HepG2 (cell line): ENCODE results near the gene ZBTB21. TPM values are rescaled to one million over a fixed set of nuclear protein-coding genes. Genes with fewer than 3 reads are reported as not detected.

Source experiments
- ATF3 ChIP-seq: sonication (generic); formaldehyde crosslinking; IDR thresholded peaks from 2 replicates; pipeline ENCODE4 v1.4.0; 2020; ENCODE audit warnings: missing genetic modification reagents
- GABPA ChIP-seq, 2 experiments: IDR thresholded peaks; 2 replicates each; pipeline ENCODE4 v1.6.1; 2011 to 2016; ENCODE audit warnings: low read depth in 2 of 2, low read length in 1 of 2, missing biosample characterization in 1 of 2, missing genetic modification characterization in 1 of 2
- GABPB1 ChIP-seq: IDR thresholded peaks from 2 replicates; pipeline ENCODE4 v1.6.1; 2016; ENCODE audit warnings: mild to moderate bottlenecking, missing genetic modification reagents, moderate library complexity, missing compliant biosample characterization
- GFI1 ChIP-seq: sonication (generic); formaldehyde crosslinking; IDR thresholded peaks from 2 replicates; pipeline ENCODE4 v1.5.0; 2020; ENCODE audit warnings: missing genetic modification reagents, mild to moderate bottlenecking, borderline replicate concordance
- IKZF5 ChIP-seq: IDR thresholded peaks from 2 replicates; pipeline ENCODE4 v1.6.1; 2018; ENCODE audit warnings: missing genetic modification reagents, mild to moderate bottlenecking, missing compliant biosample characterization
- NCOA2 ChIP-seq: sonication (generic); formaldehyde crosslinking; IDR thresholded peaks from 2 replicates; pipeline ENCODE4 v1.8.0; 2022; ENCODE audit warnings: inconsistent platforms
- NCOA5 ChIP-seq: sonication (generic); formaldehyde crosslinking; IDR thresholded peaks from 2 replicates; pipeline ENCODE4 v1.4.0; 2020; ENCODE audit warnings: missing genetic modification reagents
- POLR2A ChIP-seq, 2 experiments: IDR thresholded peaks; 2 replicates each; pipeline ENCODE4 v1.6.1; 2011; ENCODE audit warnings: low read depth in 2 of 2, low read length in 2 of 2, mild to moderate bottlenecking in 1 of 2, moderate library complexity in 1 of 2; ENCODE audit not compliant: insufficient read depth in 1 of 2
- ZBTB3 ChIP-seq: sonication (generic); formaldehyde crosslinking; IDR thresholded peaks from 2 replicates; pipeline ENCODE4 v1.4.0; 2020; ENCODE audit warnings: low read depth, mild to moderate bottlenecking, moderate library complexity, missing genetic modification reagents, borderline replicate concordance
- ZFP91 ChIP-seq: sonication (generic); formaldehyde crosslinking; IDR thresholded peaks from 2 replicates; pipeline ENCODE4 v1.9.0; 2022; ENCODE audit warnings: missing genetic modification reagents, mild to moderate bottlenecking, borderline replicate concordance
- ZNF18 ChIP-seq: sonication (generic); formaldehyde crosslinking; IDR thresholded peaks from 2 replicates; pipeline ENCODE4 v1.8.0; 2022; ENCODE audit warnings: mild to moderate bottlenecking, missing genetic modification reagents; ENCODE audit not compliant: insufficient replicate concordance
- ZNF234 ChIP-seq: sonication (generic); formaldehyde crosslinking; conservative IDR thresholded peaks from 2 replicates; pipeline ENCODE4 v1.5.1; 2020; ENCODE audit warnings: mild to moderate bottlenecking, missing genetic modification reagents
- ZNF280B ChIP-seq: sonication (generic); formaldehyde crosslinking; IDR thresholded peaks from 2 replicates; pipeline ENCODE4 v1.5.0; 2020; ENCODE audit warnings: missing genetic modification reagents, mild to moderate bottlenecking, borderline replicate concordance
- ZNF30 ChIP-seq: sonication (generic); formaldehyde crosslinking; IDR thresholded peaks from 2 replicates; pipeline ENCODE4 v1.5.0; 2020; ENCODE audit warnings: mild to moderate bottlenecking, missing genetic modification reagents
- ZNF563 ChIP-seq: sonication (generic); formaldehyde crosslinking; IDR thresholded peaks from 2 replicates; pipeline ENCODE4 v1.8.0; 2022; ENCODE audit warnings: mild to moderate bottlenecking, moderate library complexity, missing genetic modification reagents
- ZNF597 ChIP-seq: sonication (generic); formaldehyde crosslinking; IDR thresholded peaks from 2 replicates; pipeline ENCODE4 v1.5.0; 2020; ENCODE audit warnings: missing genetic modification reagents
- ZNF713 ChIP-seq: sonication (generic); formaldehyde crosslinking; IDR thresholded peaks from 2 replicates; pipeline ENCODE4 v1.4.0; 2020; ENCODE audit warnings: mild to moderate bottlenecking, missing genetic modification reagents
- ZNF749 ChIP-seq: sonication (generic); formaldehyde crosslinking; IDR thresholded peaks from 2 replicates; pipeline ENCODE4 v1.8.0; 2022; ENCODE audit warnings: mild to moderate bottlenecking, missing genetic modification reagents, moderate library complexity, borderline replicate concordance
- polyA plus RNA-seq, 8 experiments: library from polyadenylated mRNA; depleted of rRNA in 3 of 8; stranded (reverse) in 7 of 8; unstranded in 1 of 8; fragments of >200 nt; fragmentation: Illumina TruSeq in 4 of 8; extraction: Trizol in 4 of 8; gene quantifications; 2 replicates each; pipeline versions ENCODE4 v1.2.1 to v1.2.3, GENCODE V29; 2011 to 2016; ENCODE audit warnings: low read depth in 4 of 8, missing spikeins in 1 of 8, mixed read lengths in 1 of 8; ENCODE audit not compliant: insufficient read depth in 1 of 8
- total RNA-seq, 5 experiments: library from RNA; depleted of rRNA; stranded (reverse); fragments of >200 nt; fragmentation: Illumina TruSeq; extraction: Trizol; gene quantifications; 2 replicates each; pipeline ENCODE4 v1.2.3, GENCODE V29; 2016; ENCODE audit warnings: low read depth in 1 of 5

The ZBTB21 gene
- total and polyA plus RNA-seq, 2 of the 13 experiments (the other 11 are each of a cell fraction or from before 2014, with no cell fraction given): 4.5 to 6.1 TPM

- no peak for TF ChIP-seq ZNF280B (CRISPR knock-in tag)
- peak; percentile 54; the same call in 1 of the 2 replicates for TF ChIP-seq GABPB1
- peak; percentile 42; the same call in 1 of the 2 replicates for TF ChIP-seq GFI1
- TF ChIP-seq ZBTB3 (CRISPR knock-in tag): no peak
- no peak for TF ChIP-seq IKZF5
- peak; percentile 33; the same call in 1 of the 2 replicates for TF ChIP-seq ZFP91 (CRISPR knock-in tag)
- no peak for TF ChIP-seq NCOA2 (CRISPR knock-in tag)
- TF ChIP-seq ZNF18 (CRISPR knock-in tag): no peak
- no peak for TF ChIP-seq GABPA (IDR thresholded peaks at IDR 0.05; ENCODE audit: low read depth, low read length)
- TF ChIP-seq GABPA (CRISPR knock-in tag; IDR thresholded peaks at IDR 0.05; ENCODE audit: low read depth): 0 out of 2 replicates have a peak, but pooled peaks have one; percentile 40
- no peak for TF ChIP-seq ZNF713
- TF ChIP-seq ATF3: no peak
- TF ChIP-seq ZNF30 (CRISPR knock-in tag): no peak
- TF ChIP-seq ZNF563 (CRISPR knock-in tag): no peak
- TF ChIP-seq ZNF597 (CRISPR knock-in tag): no peak
- TF ChIP-seq NCOA5 (CRISPR knock-in tag): no peak
- TF ChIP-seq ZNF234 (CRISPR knock-in tag): no peak
- no peak for TF ChIP-seq ZNF749
- TF ChIP-seq POLR2A (IDR thresholded peaks at IDR 0.05; ENCODE audit: insufficient read depth in 1 of 2, low read depth in 2 of 2, low read length in 2 of 2): 0 out of 4 replicates have a peak, but pooled peaks of 1 of the 2 experiments have one; percentile 39
These were observed 36.1 kb downstream of the ZBTB21 start (continued) for GRCh38 chr21:41973861-41974751.
